GM18498 (cell line): Measurements from ENCODE around the gene JUND.
A peak's percentile ranks its signal among the peaks of the same experiment; 100 is the strongest.
"Not testable (repeated sequence)": the region's sequence is repeated elsewhere in the genome, so short reads cannot be mapped to it uniquely, and the experiment has no call there.

Source experiments
- ATAC-seq: cut with Tn5 transposase; IDR thresholded peaks from one replicate; pipeline ENCODE4 v1.9.1; 2021; ENCODE audit warnings: mild to moderate bottlenecking, moderate library complexity; ENCODE audit not compliant: unreplicated experiment

Gene JUND

GRCh38 chr19:18281082-18282020 lies at the start of gene JUND:
Gene JUND (minus strand): TSS chr19:18281622. CDS start chr19:18281484, 138 bp downstream.
- ATAC-seq, result peak; percentile 63

DNA sequence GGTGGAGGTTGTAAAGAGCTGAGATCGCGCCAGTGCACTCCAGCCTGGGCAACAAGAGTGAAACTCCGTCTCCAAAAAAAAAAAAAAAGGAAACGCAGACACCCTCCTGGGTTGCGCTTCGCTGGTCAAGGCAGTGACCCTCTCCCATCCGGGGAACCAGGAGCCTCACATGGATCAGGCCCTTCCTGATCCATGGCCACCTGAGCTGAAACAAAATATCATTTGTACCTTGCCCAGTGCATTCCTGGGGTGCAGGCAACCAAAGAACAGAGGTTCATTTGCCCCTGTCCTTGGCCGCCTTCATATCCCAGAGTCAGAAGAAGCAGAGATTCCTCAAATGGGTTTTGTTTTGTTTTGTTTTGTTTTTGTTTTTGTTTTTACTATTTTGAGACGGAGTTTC lies 49.4 kb upstream of the JUND start:
- ATAC-seq, result no peak

DNA sequence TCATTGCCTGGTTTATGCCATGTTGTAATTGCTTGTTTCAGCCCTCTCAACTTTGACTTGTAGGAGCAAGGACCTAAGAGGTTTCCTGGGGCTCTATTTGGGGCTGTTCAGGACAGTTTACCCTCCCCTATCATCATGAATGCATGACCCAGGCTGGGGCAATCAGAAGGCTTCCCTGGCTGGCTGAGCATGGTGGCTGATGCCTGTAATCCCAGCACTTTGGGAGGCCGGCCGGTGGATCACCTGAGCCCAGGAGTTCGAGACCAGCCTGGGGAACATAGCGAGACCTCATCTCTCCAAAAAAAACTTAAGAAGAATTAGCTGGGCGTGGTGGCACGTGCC lies 47.6 kb upstream of the JUND start:
- ATAC-seq, result no peak

GRCh38 chr19:18328340-18329034 lies 47.1 kb upstream of the JUND start:
- ATAC-seq, result peak; percentile 85

DNA sequence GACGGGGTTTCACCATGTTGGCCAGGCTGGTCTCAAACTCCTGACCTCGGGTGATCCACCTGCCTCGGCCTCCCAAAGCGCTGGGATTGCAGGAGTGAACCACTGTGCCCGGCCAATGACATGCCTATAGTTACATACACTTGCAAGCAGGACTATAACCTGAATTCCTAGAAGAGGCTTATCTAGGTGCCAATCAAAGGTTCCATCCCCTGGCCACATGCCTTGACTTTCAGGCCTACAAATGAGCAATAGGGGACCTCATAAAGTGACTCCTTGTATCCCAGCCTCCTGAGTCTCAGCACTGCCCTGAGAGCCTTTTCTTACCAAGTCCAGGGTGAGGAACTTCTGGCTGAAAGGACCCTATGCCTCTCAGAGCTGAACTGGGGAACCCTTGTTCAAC lies 45.4 kb upstream of the JUND start:
- no peak for ATAC-seq

DNA sequence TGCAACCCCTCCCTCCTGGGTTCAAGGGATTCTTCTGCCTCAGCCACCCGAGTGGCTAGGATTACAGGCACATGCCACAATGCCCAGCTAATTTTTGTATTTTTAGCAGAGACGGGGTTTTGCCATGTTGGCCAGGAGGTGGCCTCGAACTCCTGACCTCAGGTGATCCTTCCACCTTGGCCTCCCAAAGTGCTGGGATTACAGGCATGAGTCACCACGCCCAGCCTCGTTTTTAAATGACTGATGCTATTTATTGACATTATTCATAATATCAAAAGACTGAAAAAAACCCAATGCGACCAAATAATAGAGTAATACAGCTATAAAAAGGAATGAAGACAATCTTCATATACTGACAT lies 42.9 kb upstream of the JUND start:
- not testable (repeated sequence) for ATAC-seq

GRCh38 chr19:18322759-18323460 lies 41.5 kb upstream of the JUND start, which contains the start of gene LSM4:
Gene LSM4 (minus strand): TSS chr19:18323076. CDS start chr19:18323020, 56 bp downstream.
- ATAC-seq, result peak; percentile 96

- no peak for ATAC-seq
These were observed 40.9 kb upstream of the JUND start for GRCh38 chr19:18322318-18322758.

DNA sequence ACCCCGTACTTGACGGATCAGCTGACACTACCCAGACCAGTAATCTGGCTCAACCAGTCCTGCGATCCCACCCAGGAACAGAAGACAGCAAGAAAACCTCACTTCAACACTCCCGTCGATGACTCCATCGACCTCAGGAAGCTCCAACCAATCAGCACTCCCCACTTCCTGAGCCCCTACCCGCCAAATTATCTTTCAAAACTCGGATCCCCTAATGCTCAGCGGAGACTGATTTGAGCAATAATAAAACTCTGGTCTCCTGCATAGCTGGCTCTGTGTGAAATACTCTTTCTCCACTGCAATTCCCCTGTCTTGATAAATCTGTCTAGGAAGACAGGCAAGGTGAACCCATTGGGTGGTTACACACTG lies 40.3 kb upstream of the JUND start:
- ATAC-seq, result no peak

DNA sequence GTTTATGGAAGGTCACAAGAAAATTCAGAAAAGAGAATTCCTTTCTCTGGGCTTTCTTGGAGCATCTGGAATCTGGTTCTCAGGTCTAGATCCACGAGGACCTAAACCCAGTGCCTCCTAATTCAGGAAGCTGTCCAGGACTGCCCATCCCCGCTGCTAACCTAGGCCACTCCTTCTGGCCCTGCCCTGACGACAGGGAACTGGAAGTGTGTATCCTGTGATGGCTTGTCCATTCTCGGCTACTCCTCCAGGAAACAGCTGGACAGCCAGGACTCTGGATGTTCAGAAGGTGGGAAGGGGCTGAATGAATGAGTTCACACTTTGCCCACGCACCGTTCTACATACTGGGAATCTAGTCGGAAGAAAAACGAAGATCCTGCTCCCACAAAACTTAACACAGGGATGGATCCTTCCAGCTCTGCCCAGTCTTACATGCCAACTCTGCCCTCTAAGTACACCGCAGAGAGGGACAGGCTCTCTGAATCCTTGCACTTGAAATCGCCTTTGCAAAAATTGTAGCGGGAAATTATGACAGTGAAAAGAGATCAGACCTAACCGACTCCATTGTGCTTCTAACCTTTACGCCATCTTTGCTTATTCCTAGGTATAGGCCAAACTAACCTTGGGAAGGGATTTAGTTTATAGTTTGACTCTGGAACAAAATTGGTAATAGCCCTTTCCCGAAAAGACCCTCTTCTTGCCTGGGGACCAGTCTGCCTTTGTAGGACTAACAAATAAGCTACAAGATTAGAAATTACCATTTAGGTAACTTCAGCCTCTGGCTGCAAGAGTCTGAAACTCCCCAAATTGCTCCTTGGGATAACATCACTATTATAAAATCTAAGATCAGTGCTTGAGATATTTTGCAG lies 39.7 kb upstream of the JUND start:
- ATAC-seq, result no peak

GRCh38 chr19:18319591-18320135 lies 38.2 kb upstream of the JUND start:
- no peak for ATAC-seq

- ATAC-seq, result no peak
These were observed 36.8 kb upstream of the JUND start for GRCh38 chr19:18317961-18318800.

GRCh38 chr19:18313398-18313797 lies 32.0 kb upstream of the JUND start:
- ATAC-seq, result no peak

DNA sequence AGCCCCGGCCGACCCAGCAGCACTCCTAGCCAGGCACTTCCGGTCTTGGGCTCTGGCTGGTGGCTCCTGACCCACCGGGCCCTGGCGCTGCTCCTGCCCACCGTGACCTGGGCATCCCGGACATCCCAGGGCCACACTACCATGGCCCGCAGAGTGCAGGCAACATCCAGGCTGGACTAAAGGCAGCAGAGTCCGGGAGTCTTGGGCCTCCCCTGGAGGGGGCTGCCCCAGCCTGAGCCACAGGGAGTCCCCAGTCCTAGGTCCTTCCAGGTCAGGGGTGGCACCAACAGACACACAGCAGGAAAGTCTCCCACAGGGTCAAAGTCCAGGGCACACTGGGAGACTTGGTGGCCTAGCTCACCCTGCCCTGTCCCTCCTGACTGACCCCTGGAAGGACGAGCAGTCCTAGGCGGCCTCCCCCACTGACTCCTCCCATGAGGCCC lies 30.7 kb upstream of the JUND start:
- ATAC-seq, result no peak

- no peak for ATAC-seq
These were observed 30.2 kb upstream of the JUND start for GRCh38 chr19:18311502-18312091.

DNA sequence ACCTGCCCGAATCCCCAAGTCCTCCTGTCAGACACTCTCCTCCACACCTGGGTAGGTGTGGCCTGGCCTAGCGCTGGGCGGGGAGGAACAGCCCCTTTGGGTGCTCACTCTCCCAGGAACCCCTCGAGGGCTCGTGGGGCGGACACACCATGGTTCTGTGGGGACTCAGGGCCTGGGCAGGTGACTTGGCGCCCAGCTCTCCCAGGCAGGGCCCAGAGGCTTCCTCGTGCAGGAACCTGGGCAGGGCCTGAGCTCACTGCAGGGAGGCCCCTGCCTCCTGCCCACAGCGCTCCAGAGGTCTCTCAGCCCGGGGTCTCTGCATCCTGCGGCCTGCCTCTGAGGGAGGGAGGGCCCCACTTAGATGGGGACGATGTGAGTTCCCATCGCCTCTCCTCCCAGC lies 29.5 kb upstream of the JUND start:
- ATAC-seq, result no peak

DNA sequence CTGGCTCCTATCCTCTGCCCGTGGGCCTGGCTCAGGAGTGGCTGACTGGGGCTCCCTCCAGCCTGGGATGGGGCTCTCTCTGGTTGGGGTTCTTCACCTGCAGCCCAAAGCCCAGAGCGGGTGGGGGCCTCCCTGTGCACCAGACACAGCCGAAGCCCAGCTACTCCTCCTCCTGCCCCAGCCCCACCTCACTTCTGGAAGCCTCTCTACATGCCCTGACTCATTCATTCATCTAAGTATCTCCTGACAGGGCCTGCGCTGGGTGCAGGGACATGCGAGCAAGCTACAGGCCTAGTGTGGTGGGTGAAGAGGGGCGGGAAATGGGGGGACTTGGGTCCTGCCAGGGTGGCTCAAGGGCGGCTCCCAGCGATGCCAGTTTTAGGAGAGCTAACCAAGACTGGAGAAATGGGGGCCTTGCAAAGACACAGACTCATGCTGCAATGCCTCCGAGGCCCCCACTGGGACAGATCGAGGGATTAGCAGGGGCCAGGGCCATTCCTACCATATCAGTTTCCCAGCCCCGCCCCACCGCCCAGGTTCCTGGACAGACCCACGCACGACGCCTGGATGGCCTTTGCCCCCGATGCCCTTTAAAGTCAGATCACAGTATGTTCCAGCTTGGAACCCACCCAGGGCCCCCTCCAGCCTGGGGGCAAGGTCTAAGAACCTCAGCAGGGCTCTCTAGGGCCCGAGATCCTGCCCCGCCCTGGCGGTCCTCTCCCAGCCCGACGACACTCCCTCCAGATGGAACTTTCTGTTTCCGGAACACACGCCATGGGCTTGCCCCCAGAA lies 28.9 kb upstream of the JUND start:
- no peak for ATAC-seq

- no peak for ATAC-seq
These were observed 28.2 kb upstream of the JUND start for GRCh38 chr19:18309525-18310064.
